Gastrocnemius medialis (tissue), 4 donors: ENCODE measurements around the gene CABCOCO1.

Experiments
- POLR2A ChIP-seq, 2 donors: fragments of 450-650 bp; IDR thresholded peaks; one replicate each; pipeline ENCODE4 v1.6.1; 2017; ENCODE audit warnings: antibody characterized with exemption in 2 of 2, mild to moderate bottlenecking in 2 of 2, moderate library complexity in 2 of 2
- TF ChIP-seq, protein P1 (sequence below), 5 experiments: fragments of 450-650 bp in 3 of 5; fragments of 200-600 bp in 2 of 5; sonication (generic) in 2 of 5; IDR thresholded peaks in 4 of 5; conservative IDR thresholded peaks in 1 of 5; 1 replicate in 4 of 5; 2 replicates in 1 of 5; pipeline ENCODE4 v1.5.1; 2016 to 2019; ENCODE audit warnings: antibody characterized with exemption in 5 of 5, mild to moderate bottlenecking in 3 of 5, moderate library complexity in 3 of 5

GRCh38 chr10:61789031-61789430 is 126.3 kb downstream of the CABCOCO1 start:
- TF ChIP-seq, protein P1, sequence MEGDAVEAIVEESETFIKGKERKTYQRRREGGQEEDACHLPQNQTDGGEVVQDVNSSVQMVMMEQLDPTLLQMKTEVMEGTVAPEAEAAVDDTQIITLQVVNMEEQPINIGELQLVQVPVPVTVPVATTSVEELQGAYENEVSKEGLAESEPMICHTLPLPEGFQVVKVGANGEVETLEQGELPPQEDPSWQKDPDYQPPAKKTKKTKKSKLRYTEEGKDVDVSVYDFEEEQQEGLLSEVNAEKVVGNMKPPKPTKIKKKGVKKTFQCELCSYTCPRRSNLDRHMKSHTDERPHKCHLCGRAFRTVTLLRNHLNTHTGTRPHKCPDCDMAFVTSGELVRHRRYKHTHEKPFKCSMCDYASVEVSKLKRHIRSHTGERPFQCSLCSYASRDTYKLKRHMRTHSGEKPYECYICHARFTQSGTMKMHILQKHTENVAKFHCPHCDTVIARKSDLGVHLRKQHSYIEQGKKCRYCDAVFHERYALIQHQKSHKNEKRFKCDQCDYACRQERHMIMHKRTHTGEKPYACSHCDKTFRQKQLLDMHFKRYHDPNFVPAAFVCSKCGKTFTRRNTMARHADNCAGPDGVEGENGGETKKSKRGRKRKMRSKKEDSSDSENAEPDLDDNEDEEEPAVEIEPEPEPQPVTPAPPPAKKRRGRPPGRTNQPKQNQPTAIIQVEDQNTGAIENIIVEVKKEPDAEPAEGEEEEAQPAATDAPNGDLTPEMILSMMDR (IDR thresholded peaks at IDR 0.05 in 4 of 5, conservative IDR thresholded peaks at IDR 0.05 in 1 of 5): no peak
- no peak for TF ChIP-seq POLR2A (IDR thresholded peaks at IDR 0.05)
